OCI-LY1 (cell line): Measurements from ENCODE around the gene BCL7B.
"Not testable (repeated sequence)": the region's sequence is repeated elsewhere in the genome, so short reads cannot be mapped to it uniquely, and the experiment has no call there.

ENCODE experiments used
- H2AFZ ChIP-seq: fragments of 200-600 bp; sonication (generic), shearing (Covaris generic); 2 replicates; pipeline ENCODE4 v1.6.0; 2014; ENCODE audit warnings: antibody characterized with exemption, mild to moderate bottlenecking, low read length
- H3F3A ChIP-seq: fragments of 200-600 bp; sonication (generic), shearing (Covaris generic); 2 replicates; pipeline ENCODE4 v1.6.0; 2014; ENCODE audit warnings: mild to moderate bottlenecking, antibody characterized with exemption, low read length, moderate library complexity; ENCODE audit not compliant: insufficient read depth
- H3K27ac ChIP-seq: fragments of 200-600 bp; sonication (generic); 2 replicates; pipeline ENCODE4 v1.5.1; 2014; ENCODE audit warnings: low read length, mixed run types, mild to moderate bottlenecking, low read depth; ENCODE audit not compliant: poor library complexity, severe bottlenecking
- H3K27me3 ChIP-seq: fragments of 200-600 bp; sonication (generic); 2 replicates; pipeline ENCODE4 v1.6.0; 2014; ENCODE audit warnings: antibody characterized with exemption, mild to moderate bottlenecking, low read length, moderate library complexity; ENCODE audit not compliant: insufficient read depth
- H3K36me3 ChIP-seq: fragments of 200-600 bp; sonication (generic); 2 replicates; pipeline ENCODE4 v1.6.1; 2014; ENCODE audit warnings: mild to moderate bottlenecking, antibody characterized with exemption, low read length, moderate library complexity, mixed read lengths; ENCODE audit not compliant: insufficient read depth
- H3K4me1 ChIP-seq: fragments of 200-600 bp; sonication (generic); 2 replicates; pipeline ENCODE4 v1.5.1; 2014; ENCODE audit warnings: mild to moderate bottlenecking, low read length, moderate library complexity; ENCODE audit not compliant: insufficient read depth, severe bottlenecking
- H3K4me2 ChIP-seq: fragments of 200-600 bp; sonication (generic), shearing (Covaris generic); 2 replicates; pipeline ENCODE4 v1.6.1; 2014; ENCODE audit warnings: low read length
- H3K4me3 ChIP-seq: fragments of 200-600 bp; sonication (generic); 2 replicates; pipeline ENCODE4 v1.5.1; 2014; ENCODE audit warnings: low read length, low read depth, mild to moderate bottlenecking, mixed read lengths; ENCODE audit not compliant: poor library complexity, severe bottlenecking
- H3K79me2 ChIP-seq: fragments of 200-600 bp; shearing (Covaris generic); 2 replicates; pipeline ENCODE4 v1.6.1; 2016; ENCODE audit warnings: mixed run types, low read length, mixed read lengths; ENCODE audit not compliant: insufficient read depth
- H3K9ac ChIP-seq: fragments of 200-600 bp; sonication (generic), shearing (Covaris generic); 2 replicates; pipeline ENCODE4 v1.6.1; 2014; ENCODE audit warnings: mild to moderate bottlenecking, low read length, mixed read lengths
- H3K9me2 ChIP-seq: fragments of 200-600 bp; sonication (generic), shearing (Covaris generic); 2 replicates; pipeline ENCODE4 v1.6.1; 2014; ENCODE audit warnings: low read depth, mild to moderate bottlenecking, low read length, mixed read lengths
- H3K9me3 ChIP-seq: fragments of 200-600 bp; shearing (Covaris generic); 2 replicates; pipeline ENCODE4 v1.6.1; 2014; ENCODE audit warnings: low read length, mixed read lengths
- H4K20me1 ChIP-seq: fragments of 200-600 bp; sonication (generic), shearing (Covaris generic); 2 replicates; pipeline ENCODE4 v1.6.0; 2016; ENCODE audit warnings: mild to moderate bottlenecking, low read length; ENCODE audit not compliant: insufficient read depth
- EZH2 ChIP-seq: fragments of 200-600 bp; sonication (generic), shearing (Covaris generic); IDR thresholded peaks from 2 replicates; pipeline ENCODE4 v1.8.0; 2017; ENCODE audit warnings: borderline replicate concordance, mixed run types, mild to moderate bottlenecking, antibody characterized with exemption, low read length, moderate library complexity, mixed read lengths
- TF ChIP-seq, protein P1 (sequence below): fragments of 200-600 bp; sonication (generic), shearing (Covaris generic); IDR thresholded peaks from 2 replicates; pipeline ENCODE4 v1.5.1; 2017; ENCODE audit warnings: mild to moderate bottlenecking, antibody characterized with exemption, low read length, moderate library complexity, mixed read lengths

Gene BCL7B

DNA sequence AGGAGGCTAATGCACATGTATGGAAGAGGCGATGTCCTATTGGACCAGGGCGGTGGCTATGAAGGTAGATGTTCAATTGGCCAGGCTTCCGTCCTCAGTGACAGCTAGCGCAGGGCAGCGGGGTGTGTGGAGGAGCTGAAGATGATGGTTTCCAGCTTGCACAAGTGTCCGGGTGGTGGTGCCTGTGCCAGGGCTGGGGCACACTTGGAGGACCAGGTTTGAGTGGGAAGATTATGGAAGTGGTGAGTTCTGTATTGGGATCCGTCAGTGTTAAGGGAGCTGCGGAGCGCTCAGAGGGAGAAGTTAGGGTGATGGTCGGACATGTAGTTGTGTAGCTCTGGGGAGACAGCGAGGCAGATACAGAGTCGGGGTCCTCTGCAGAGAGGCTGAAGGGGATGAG, 29.4 kb upstream of the BCL7B start:
- Histone ChIP-seq H3K9me3 (no peaks in the 10 kb centered on the region), H3K36me3 (no peaks in the 10 kb centered on the region), H3K4me2 (no peak overlapping the region), H3K4me3 (no peak overlapping the region), H3K27me3 (no peaks in the 10 kb centered on the region; the same call in 1 of the 2 replicates), H3K9ac (no peak overlapping the region), H3K9me2 (no peaks in the 10 kb centered on the region), H4K20me1 (no peaks in the 10 kb centered on the region), H2AFZ (no peak overlapping the region), H3F3A (no peaks in the 10 kb centered on the region), H3K4me1 (peaks cover 5% of the 10 kb centered on the region), H3K27ac (no peak overlapping the region), H3K79me2 (no peaks in the 10 kb centered on the region)
- TF ChIP-seq, protein P1, sequence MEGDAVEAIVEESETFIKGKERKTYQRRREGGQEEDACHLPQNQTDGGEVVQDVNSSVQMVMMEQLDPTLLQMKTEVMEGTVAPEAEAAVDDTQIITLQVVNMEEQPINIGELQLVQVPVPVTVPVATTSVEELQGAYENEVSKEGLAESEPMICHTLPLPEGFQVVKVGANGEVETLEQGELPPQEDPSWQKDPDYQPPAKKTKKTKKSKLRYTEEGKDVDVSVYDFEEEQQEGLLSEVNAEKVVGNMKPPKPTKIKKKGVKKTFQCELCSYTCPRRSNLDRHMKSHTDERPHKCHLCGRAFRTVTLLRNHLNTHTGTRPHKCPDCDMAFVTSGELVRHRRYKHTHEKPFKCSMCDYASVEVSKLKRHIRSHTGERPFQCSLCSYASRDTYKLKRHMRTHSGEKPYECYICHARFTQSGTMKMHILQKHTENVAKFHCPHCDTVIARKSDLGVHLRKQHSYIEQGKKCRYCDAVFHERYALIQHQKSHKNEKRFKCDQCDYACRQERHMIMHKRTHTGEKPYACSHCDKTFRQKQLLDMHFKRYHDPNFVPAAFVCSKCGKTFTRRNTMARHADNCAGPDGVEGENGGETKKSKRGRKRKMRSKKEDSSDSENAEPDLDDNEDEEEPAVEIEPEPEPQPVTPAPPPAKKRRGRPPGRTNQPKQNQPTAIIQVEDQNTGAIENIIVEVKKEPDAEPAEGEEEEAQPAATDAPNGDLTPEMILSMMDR, result no peak

- Histone ChIP-seq H3K9ac (no peak overlapping the region), H3K9me3 (no peaks in the 10 kb centered on the region), H3K9me2 (no peaks in the 10 kb centered on the region), H3K27ac (no peak overlapping the region), H4K20me1 (no peaks in the 10 kb centered on the region), H3K4me1 (peaks cover 5% of the 10 kb centered on the region), H3F3A (no peaks in the 10 kb centered on the region), H3K79me2 (no peaks in the 10 kb centered on the region), H3K4me2 (no peak overlapping the region), H2AFZ (no peak overlapping the region), H3K36me3 (no peaks in the 10 kb centered on the region), H3K4me3 (no peak overlapping the region), H3K27me3 (no peaks in the 10 kb centered on the region; the same call in 1 of the 2 replicates)
- TF ChIP-seq EZH2, result no peak
- TF ChIP-seq, protein P1, result no peak
These were observed 27.7 kb upstream of the BCL7B start for GRCh38 chr7:73585196-73585595.

DNA sequence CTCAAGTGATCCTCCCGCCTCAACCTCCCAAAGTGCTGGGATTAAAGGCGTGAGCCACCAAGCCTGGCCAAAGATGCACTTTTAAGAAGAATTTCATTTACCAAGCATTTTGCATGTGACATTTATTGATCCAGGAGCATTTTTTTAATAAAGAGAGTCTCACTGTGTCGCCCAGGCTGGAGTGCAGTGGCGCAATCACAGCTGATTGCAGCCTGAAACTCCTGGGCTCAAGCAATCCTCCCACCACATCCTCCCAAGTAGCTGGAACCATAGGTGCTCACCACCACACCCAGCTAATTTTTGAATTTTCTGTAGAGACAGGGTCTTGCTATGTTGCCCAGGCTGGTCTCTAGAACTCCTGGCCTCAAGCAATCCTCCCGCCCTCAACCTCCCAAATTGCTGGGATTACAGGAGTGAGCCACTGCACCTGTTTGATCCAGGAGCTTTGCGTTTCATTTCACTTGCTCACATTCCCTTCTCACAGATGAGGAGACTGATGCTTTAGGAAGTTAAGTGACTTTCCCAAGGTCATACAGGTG, 25.2 kb upstream of the BCL7B start:
- no peaks in the 10 kb centered on the region for H3K9me3 ChIP-seq
- H3K79me2 ChIP-seq, result peaks cover 4% of the 10 kb centered on the region
- H3K27ac ChIP-seq, result no peak overlapping the region
- H3K4me3 ChIP-seq, result no peak overlapping the region
- H3K27me3 ChIP-seq, result no peaks in the 10 kb centered on the region; the same call in 1 of the 2 replicates
- H3K4me2 ChIP-seq, result no peak overlapping the region
- H3F3A ChIP-seq, result no peaks in the 10 kb centered on the region
- H2AFZ ChIP-seq, result no peak overlapping the region
- no peak overlapping the region for H3K9ac ChIP-seq
- H3K36me3 ChIP-seq, result no peaks in the 10 kb centered on the region
- peaks cover 9% of the 10 kb centered on the region for H3K4me1 ChIP-seq
- no peak for TF ChIP-seq EZH2
- TF ChIP-seq, protein P1, result no peak
- no peaks in the 10 kb centered on the region for H4K20me1 ChIP-seq
- H3K9me2 ChIP-seq, result no peaks in the 10 kb centered on the region

GRCh38 chr7:73581006-73581405, 23.5 kb upstream of the BCL7B start:
- H3F3A ChIP-seq, H3K4me3 ChIP-seq, H3K9me3 ChIP-seq, H3K27me3 ChIP-seq, H3K36me3 ChIP-seq, H4K20me1 ChIP-seq, H3K27ac ChIP-seq, H3K9ac ChIP-seq, H3K4me2 ChIP-seq, H2AFZ ChIP-seq, H3K9me2 ChIP-seq: not testable (repeated sequence)
- peaks cover 12% of the 10 kb centered on the region for H3K79me2 ChIP-seq
- H3K4me1 ChIP-seq, result peaks cover 21% of the 10 kb centered on the region
